ENCODE data around the gene SFXN3.

GRCh38 chr10:101079874-101080273 is 48.8 kb downstream of the SFXN3 start:
- TF ChIP-seq CTCF (IDR thresholded peaks at IDR 0.05) (no peak), POLR2AphosphoS5 (IDR thresholded peaks at IDR 0.05) (no peak)
